KOPT-K1 (cell line): ENCODE results near the gene IER3.

Experiments
- H3K27ac ChIP-seq: fragments of 200-600 bp; sonication (generic); 2 replicates; pipeline ENCODE4 v1.5.1; 2016; ENCODE audit warnings: antibody characterized with exemption, mild to moderate bottlenecking, low read depth, low read length; ENCODE audit not compliant: poor library complexity, severe bottlenecking
- H3K36me3 ChIP-seq: fragments of 200-600 bp; sonication (generic); 2 replicates; pipeline ENCODE4 v1.5.1; 2017; ENCODE audit warnings: antibody characterized with exemption, mild to moderate bottlenecking, low read length, moderate library complexity; ENCODE audit not compliant: insufficient read depth
- H3K9me3 ChIP-seq: fragments of 200-600 bp; sonication (generic); 2 replicates; pipeline ENCODE4 v1.5.1; 2017; ENCODE audit warnings: antibody characterized with exemption, low read length, mild to moderate bottlenecking; ENCODE audit not compliant: insufficient read depth, poor library complexity, severe bottlenecking

The IER3 gene

GRCh38 chr6:30743099-30744053 lies 971 bp downstream of the IER3 start:
- H3K9me3 ChIP-seq = no peaks in the 10 kb centered on the region
- H3K36me3 ChIP-seq = peaks cover 20% of the 10 kb centered on the region
- peak overlapping the region; percentile 73 for H3K27ac ChIP-seq

- H3K36me3 ChIP-seq = peaks cover 27% of the 10 kb centered on the region
- H3K27ac ChIP-seq = peak within 1 kb of the TSS; percentile 73
- no peaks in the 10 kb centered on the region for H3K9me3 ChIP-seq
Measured at GRCh38 chr6:30742316-30743098, 1.8 kb downstream of the IER3 start, which contains the start of gene FLOT1. Gene FLOT1, minus strand, starts transcription at chr6:30742687. Its CDS starts 498 bp downstream, at chr6:30742189.

GRCh38 chr6:30741789-30742315 lies 2.5 kb downstream of the IER3 start:
- Histone ChIP-seq H3K9me3 (no peaks in the 10 kb centered on the region), H3K27ac (peak overlapping the region; percentile 73), H3K36me3 (peaks cover 27% of the 10 kb centered on the region)

- Histone ChIP-seq H3K9me3 (no peaks in the 10 kb centered on the region), H3K36me3 (peaks cover 29% of the 10 kb centered on the region), H3K27ac (peak overlapping the region; percentile 73)
Measured at GRCh38 chr6:30741063-30741779, 3.1 kb downstream of the IER3 start.

GRCh38 chr6:30740540-30740870 lies 3.8 kb downstream of the IER3 start:
- Histone ChIP-seq H3K9me3 (no peaks in the 10 kb centered on the region), H3K36me3 (peaks cover 36% of the 10 kb centered on the region), H3K27ac (no peak overlapping the region)

- H3K36me3 ChIP-seq = peaks cover 55% of the 10 kb centered on the region
Measured at GRCh38 chr6:30738532-30738931, 5.8 kb downstream of the IER3 start.

GRCh38 chr6:30735668-30736314 lies 8.6 kb downstream of the IER3 start:
- Histone ChIP-seq H3K27ac (no peak overlapping the region), H3K9me3 (no peaks in the 10 kb centered on the region), H3K36me3 (peaks cover 82% of the 10 kb centered on the region)

More at GRCh38 chr6:30738532-30738931, 5.8 kb downstream of the IER3 start:
- no peaks in the 10 kb centered on the region for H3K9me3 ChIP-seq
- H3K27ac ChIP-seq = peak overlapping the region; percentile 62

- no peaks in the 10 kb centered on the region for H3K9me3 ChIP-seq
- peaks cover 86% of the 10 kb centered on the region for H3K36me3 ChIP-seq
- no peak overlapping the region for H3K27ac ChIP-seq
Measured at GRCh38 chr6:30732237-30732943, 12.0 kb downstream of the IER3 start.

- no peaks in the 10 kb centered on the region for H3K9me3 ChIP-seq
- H3K36me3 ChIP-seq = peaks cover 95% of the 10 kb centered on the region
- H3K27ac ChIP-seq = no peak overlapping the region
Measured at GRCh38 chr6:30730601-30731435, 13.5 kb downstream of the IER3 start.

GRCh38 chr6:30727920-30728553 lies 16.3 kb downstream of the IER3 start:
- H3K9me3 ChIP-seq = no peaks in the 10 kb centered on the region
- H3K27ac ChIP-seq = no peak overlapping the region
- H3K36me3 ChIP-seq = peaks cover 95% of the 10 kb centered on the region

- Histone ChIP-seq H3K9me3 (no peaks in the 10 kb centered on the region), H3K27ac (no peak overlapping the region), H3K36me3 (peaks cover 96% of the 10 kb centered on the region)
Measured at GRCh38 chr6:30726506-30727413, 17.6 kb downstream of the IER3 start.
